Heart right ventricle (tissue), 16 donors: Measurements from ENCODE around the gene TRNAU1AP. TPM values are rescaled to one million over a fixed set of nuclear protein-coding genes. Genes with fewer than 3 reads are reported as not detected.

Source experiments
- ATAC-seq, 8 donors: fragments of 200-7000 bp; cut with Tn5 transposase; one replicate each; pipeline ENCODE4 v1.9.1; 2020; ENCODE audit warnings: mild to moderate bottlenecking in 8 of 8, moderate library complexity in 8 of 8, moderate number of reproducible peaks in 1 of 8
- DNase-seq, 2 donors: peaks; one replicate each; pipeline ENCODE4 v3.0.0-alpha.2; 2020
- H3K27ac ChIP-seq, 10 donors: fragments of 200-600 bp; sonication (generic) in 2 of 10; one replicate each; pipeline versions ENCODE4 v1.5.0 to v1.8.0; 2020 to 2022; ENCODE audit warnings: mild to moderate bottlenecking in 3 of 10
- H3K27me3 ChIP-seq, 7 donors: fragments of 200-600 bp; one replicate each; pipeline ENCODE4 v1.8.0; 2021 to 2022; ENCODE audit warnings: mild to moderate bottlenecking in 2 of 7
- H3K36me3 ChIP-seq, 9 donors: fragments of 200-600 bp; sonication (generic) in 1 of 9; one replicate each; pipeline versions ENCODE4 v1.5.0 to v1.8.0; 2020 to 2022; ENCODE audit warnings: mild to moderate bottlenecking in 2 of 9
- H3K4me1 ChIP-seq, 9 donors: fragments of 200-600 bp; sonication (generic) in 1 of 9; one replicate each; pipeline versions ENCODE4 v1.5.0 to v1.8.0; 2020 to 2022; ENCODE audit warnings: mild to moderate bottlenecking in 4 of 9
- H3K4me3 ChIP-seq, 10 donors: fragments of 200-600 bp; sonication (generic) in 2 of 10; one replicate each; pipeline versions ENCODE4 v1.5.0 to v1.8.0; 2020 to 2022; ENCODE audit warnings: mild to moderate bottlenecking in 7 of 10, moderate library complexity in 2 of 10
- H3K9me3 ChIP-seq, 11 donors: fragments of 200-600 bp in 10 of 11; sonication (generic) in 2 of 11; one replicate each; pipeline versions ENCODE4 v1.5.0 to v1.8.0; 2013 to 2022; ENCODE audit warnings: mild to moderate bottlenecking in 2 of 11, control low read depth in 1 of 11, moderate library complexity in 1 of 11
- WGBS, 2 donors: extraction: QIAGEN DNeasy Blood & Tissue Kit; methylation state at CpG; one replicate each; pipeline ENCODE4 v1.1.7; 2013; ENCODE audit warnings: inconsistent platforms in 1 of 2; 5-methylcytosine and 5-hydroxymethylcytosine counted together
- intact Hi-C, 10 donors: fragments of 100-400 bp; cut with DNase I; formaldehyde crosslinking; loops; one replicate each; pipeline versions ENCODE4 v1.11.1 to v1.14.2; 2022
- polyA plus RNA-seq, 2 donors: library from polyadenylated mRNA; stranded (reverse); fragments of 200-250 nt; gene quantifications; one replicate each; pipeline ENCODE4 v1.2.3, GENCODE V29; 2013
- total RNA-seq, 10 donors: library from RNA; stranded (reverse); fragmentation: NEBNext Ultra II Directional in 3 of 10; extraction: Animal tissue kit (Norgen Biotek cat#: 25700) in 3 of 10; gene quantifications; one replicate each; pipeline versions ENCODE4 v1.2.1 to v1.2.4, GENCODE V29; 2021 to 2023
- TF ChIP-seq, protein P1 (sequence below), 9 donors: fragments of 200-600 bp; sonication (generic) in 2 of 9; IDR thresholded peaks; one replicate each; pipeline versions ENCODE4 v1.5.0 to v1.8.0; 2021 to 2022; ENCODE audit warnings: antibody characterized with exemption in 9 of 9, mild to moderate bottlenecking in 5 of 9, moderate library complexity in 1 of 9
- donor health status: Arrhythmogenic right ventricular cardiomyopathy.
- donor health status: ischemic (EF 13 %, LVEDD 7.1; RV severe dilation, severe dysfunction).
- donor health status: healthy with polysubstance abuse.
- donor health status: DM: no; HTN: yes; CAD: no.
- donor health status: DM: no; HTN: no; CAD: no.
- donor health status: ischemic (EF 25% LVEDD 6.9; RV normal size, moderate dysfunction).
- donor health status: ischemic (EF 25% LVEDD 5.7; RV mildly dilated, moderate dysfunction).
- donor health status: healthy.
- donor health status: DM: yes; HTN: yes; CAD: no.
- donor health status: Ischemic cardiomyopathy.
- donor health status: ischemic (EF 35%, LVEDD 5.7; RV mildly dilated, moderate dysfunction).
- donor health status: nonischemic (EF 11% LVEDD 7.7; RV severe dilation, severe dysfunction).
- donor health status: DM: yes; HTN: yes; CAD: no.
- donor health status: PGD.
- donor health status: ischemic (EF 29% LVEDD 5.4; RV normal size, mild dysfunction).
- donor health status: nonischemic (EF 23%, LVEDD 6.1; RV moderate dilation, normal function).

Gene TRNAU1AP
- total and polyA plus RNA-seq, 12 donors = 13.1 to 21.4 (median 16.5) TPM

DNA sequence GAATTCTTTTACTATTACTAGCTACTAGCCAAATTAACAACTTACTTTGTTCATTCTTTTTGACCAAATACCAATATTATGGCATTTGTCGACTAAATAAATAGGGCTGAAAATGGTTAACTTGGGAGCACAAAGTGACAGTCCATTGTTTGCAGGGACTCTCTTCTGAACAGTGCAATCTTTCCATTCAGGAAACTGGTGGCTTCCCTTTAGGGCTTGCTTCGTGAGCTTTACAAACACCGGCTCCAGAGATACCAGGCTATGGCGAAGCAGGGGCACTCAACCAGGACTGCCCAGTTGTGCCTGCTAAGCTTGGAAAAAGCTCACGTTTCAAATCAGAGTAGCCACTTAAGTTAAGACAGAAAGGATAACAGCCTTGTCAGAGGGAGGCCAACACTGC, 51.5 kb downstream of the TRNAU1AP start:
- Histone ChIP-seq H3K4me1 (peaks cover 0 to 15% (median 0%) of the 10 kb centered on the region in 9 donors), H3K27me3 (no peaks in the 10 kb centered on the region), H3K9me3 (no peaks in the 10 kb centered on the region), H3K27ac (no peak overlapping the region), H3K4me3 (no peak overlapping the region), H3K36me3 (peaks cover 0 to 87% (median 49%) of the 10 kb centered on the region in 9 donors)
- intact Hi-C loops = loop anchor here in 8 of 10 donors (2.0 to 10.0 kb wide), 7 partner anchors 50 to 247 kb away; partner anchors contain the start of genes PHACTR4 (in 1 of the 8) and TRNAU1AP (in 1 of the 8)
- WGBS, 2 donors = 66 to 79% methylated on average over 5 of the region's 5 CpGs
- no peak for ATAC-seq
- TF ChIP-seq, protein P1, sequence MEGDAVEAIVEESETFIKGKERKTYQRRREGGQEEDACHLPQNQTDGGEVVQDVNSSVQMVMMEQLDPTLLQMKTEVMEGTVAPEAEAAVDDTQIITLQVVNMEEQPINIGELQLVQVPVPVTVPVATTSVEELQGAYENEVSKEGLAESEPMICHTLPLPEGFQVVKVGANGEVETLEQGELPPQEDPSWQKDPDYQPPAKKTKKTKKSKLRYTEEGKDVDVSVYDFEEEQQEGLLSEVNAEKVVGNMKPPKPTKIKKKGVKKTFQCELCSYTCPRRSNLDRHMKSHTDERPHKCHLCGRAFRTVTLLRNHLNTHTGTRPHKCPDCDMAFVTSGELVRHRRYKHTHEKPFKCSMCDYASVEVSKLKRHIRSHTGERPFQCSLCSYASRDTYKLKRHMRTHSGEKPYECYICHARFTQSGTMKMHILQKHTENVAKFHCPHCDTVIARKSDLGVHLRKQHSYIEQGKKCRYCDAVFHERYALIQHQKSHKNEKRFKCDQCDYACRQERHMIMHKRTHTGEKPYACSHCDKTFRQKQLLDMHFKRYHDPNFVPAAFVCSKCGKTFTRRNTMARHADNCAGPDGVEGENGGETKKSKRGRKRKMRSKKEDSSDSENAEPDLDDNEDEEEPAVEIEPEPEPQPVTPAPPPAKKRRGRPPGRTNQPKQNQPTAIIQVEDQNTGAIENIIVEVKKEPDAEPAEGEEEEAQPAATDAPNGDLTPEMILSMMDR (IDR thresholded peaks at IDR 0.05) = no peak
- DNase-seq = no peak

GRCh38 chr1:28604962-28605361, 52.1 kb downstream of the TRNAU1AP start:
- DNase-seq (no peak), ATAC-seq (no peak)
- WGBS, 2 donors = 82 to 92% methylated on average over 6 of the region's 6 CpGs
- intact Hi-C loops = loop anchor here in 8 of 10 donors (2.0 to 10.0 kb wide), 7 partner anchors 50 to 248 kb away; partner anchors contain the start of genes PHACTR4 (in 1 of the 8) and TRNAU1AP (in 1 of the 8)
- Histone ChIP-seq H3K9me3 (no peaks in the 10 kb centered on the region), H3K27ac (no peak overlapping the region), H3K4me3 (no peak overlapping the region), H3K27me3 (no peaks in the 10 kb centered on the region), H3K36me3 (peaks cover 0 to 92% (median 55%) of the 10 kb centered on the region in 9 donors), H3K4me1 (peaks cover 0 to 15% (median 0%) of the 10 kb centered on the region in 9 donors)
- TF ChIP-seq, protein P1 (IDR thresholded peaks at IDR 0.05) = no peak

- H3K27ac ChIP-seq = no peak overlapping the region
- intact Hi-C loops = loop anchor here in 3 of 10 donors (2.0 to 10.0 kb wide), 3 partner anchors 52 to 242 kb away; partner anchors contain the start of genes PHACTR4 (in 1 of the 3) and TRNAU1AP (in 1 of the 3)
- no peak for DNase-seq
- TF ChIP-seq, protein P1 (IDR thresholded peaks at IDR 0.05) = no peak
- no peak overlapping the region for H3K4me3 ChIP-seq
- no peak for ATAC-seq
- 88 to 91% methylated on average over 2 of the region's 2 CpGs for whole genome bisulfite sequencing, 2 donors
- H3K36me3 ChIP-seq = peaks cover 0 to 97% (median 70%) of the 10 kb centered on the region in 9 donors
- no peaks in the 10 kb centered on the region for H3K27me3 ChIP-seq
- H3K9me3 ChIP-seq = no peaks in the 10 kb centered on the region
- H3K4me1 ChIP-seq = peaks cover 0 to 10% (median 0%) of the 10 kb centered on the region in 9 donors
Observed at GRCh38 chr1:28606771-28607170, 53.9 kb downstream of the TRNAU1AP start.

DNA sequence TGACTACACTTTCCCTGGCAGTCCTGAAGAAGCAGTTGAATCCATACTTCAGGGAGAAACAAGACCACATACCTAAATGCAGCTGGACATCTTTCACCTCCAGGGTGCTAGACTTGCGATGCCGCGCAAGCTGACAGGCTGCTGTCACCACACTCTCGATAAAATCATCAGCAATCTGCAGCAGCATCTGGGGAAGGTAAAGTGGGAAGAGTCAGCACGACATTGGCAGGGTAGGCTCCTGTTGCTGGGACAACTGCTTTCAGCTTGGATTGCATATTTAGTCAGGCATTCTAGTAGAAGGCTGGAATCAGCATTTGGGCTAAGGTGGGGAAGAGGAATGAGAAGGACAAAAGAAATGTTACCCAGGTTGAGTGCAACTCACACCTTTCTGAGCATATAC, 60.3 kb downstream of the TRNAU1AP start:
- Histone ChIP-seq H3K36me3 (peaks cover 0 to 100% (median 57%) of the 10 kb centered on the region in 9 donors), H3K27me3 (no peaks in the 10 kb centered on the region), H3K4me3 (no peak overlapping the region), H3K27ac (no peak overlapping the region), H3K4me1 (no peaks in the 10 kb centered on the region), H3K9me3 (no peaks in the 10 kb centered on the region)
- WGBS, 2 donors = 73 to 81% methylated on average over 5 of the region's 5 CpGs
- TF ChIP-seq, protein P1 (IDR thresholded peaks at IDR 0.05) = no peak
- intact Hi-C loops = no loop called here
- ATAC-seq (no peak), DNase-seq (no peak)

Other genes starting within 250 kb of the TRNAU1AP start
- gene MED18, start 224.0 kb upstream of the TRNAU1AP start, total RNA-seq = 10 to 100 TPM in 6 of 10 donors, 1 to 10 TPM in 4; 6.5 to 13.9 (median 10.8) TPM
- 10 to 100 TPM; 10.4 to 20.4 TPM for gene MED18, start 224.0 kb upstream of the TRNAU1AP start, polyA plus RNA-seq
- 10 to 100 TPM; 14.0 to 24.9 (median 18.5) TPM for gene PHACTR4, start 183.3 kb upstream of the TRNAU1AP start, total RNA-seq
- gene PHACTR4, start 183.3 kb upstream of the TRNAU1AP start, polyA plus RNA-seq = 10 to 100 TPM; 17.0 to 36.1 TPM
- 10 to 100 TPM in 1 of 10 donors, 1 to 10 TPM in 9; 2.3 to 17.8 (median 3.9) TPM for gene RCC1, start 47.0 kb upstream of the TRNAU1AP start, total RNA-seq
- 10 to 100 TPM in 1 of 2 donors, 1 to 10 TPM in 1; 3.8 to 15.3 TPM for gene RCC1, start 47.0 kb upstream of the TRNAU1AP start, polyA plus RNA-seq
- 1 to 10 TPM in 3 of 10 donors, under 1 TPM in 7; 0.17 to 3.4 (median 0.50) TPM for gene RAB42, start 39.2 kb downstream of the TRNAU1AP start, total RNA-seq
- gene RAB42, start 39.2 kb downstream of the TRNAU1AP start, polyA plus RNA-seq = under 1 TPM; 0.57 to 0.59 TPM
- gene TAF12, start 90.0 kb downstream of the TRNAU1AP start, total RNA-seq = 10 to 100 TPM; 17.2 to 27.4 (median 19.4) TPM
- gene TAF12, start 90.0 kb downstream of the TRNAU1AP start, polyA plus RNA-seq = 10 to 100 TPM; 29.6 to 41.6 TPM
- not detected for gene RNU11, start 95.5 kb downstream of the TRNAU1AP start, total RNA-seq
- gene RNU11, start 95.5 kb downstream of the TRNAU1AP start, polyA plus RNA-seq = not detected
- 1 to 10 TPM; 5.1 to 7.4 (median 6.4) TPM for gene GMEB1, start 115.7 kb downstream of the TRNAU1AP start, total RNA-seq
- gene GMEB1, start 115.7 kb downstream of the TRNAU1AP start, polyA plus RNA-seq = 1 to 10 TPM; 2.0 to 3.7 TPM
- gene YTHDF2, start 183.9 kb downstream of the TRNAU1AP start, total RNA-seq = 10 to 100 TPM; 31.2 to 57.1 (median 44.6) TPM
- 10 to 100 TPM; 22.6 to 22.9 TPM for gene YTHDF2, start 183.9 kb downstream of the TRNAU1AP start, polyA plus RNA-seq